GM21529 (cell line): ENCODE measurements around the gene CPEB3.
"Not testable (repeated sequence)": the region's sequence is repeated elsewhere in the genome, so short reads cannot be mapped to it uniquely, and the experiment has no call there.

Experiments used
- ATAC-seq: cut with Tn5 transposase; IDR thresholded peaks from one replicate; pipeline ENCODE4 v1.9.1; 2021; ENCODE audit not compliant: unreplicated experiment

CPEB3 gene

GRCh38 chr10:92216608-92217007 lies 74.3 kb downstream of the CPEB3 start:
- ATAC-seq: not testable (repeated sequence)

- not testable (repeated sequence) for ATAC-seq
Measured at GRCh38 chr10:92215222-92215621, 75.7 kb downstream of the CPEB3 start.

GRCh38 chr10:92213049-92213448 lies 77.8 kb downstream of the CPEB3 start:
- no peak for ATAC-seq

GRCh38 chr10:92208736-92209135 lies 82.1 kb downstream of the CPEB3 start:
- no peak for ATAC-seq

- no peak for ATAC-seq
Measured at GRCh38 chr10:92208157-92208720, 82.6 kb downstream of the CPEB3 start.

- ATAC-seq: no peak
Measured at GRCh38 chr10:92207061-92207460, 83.8 kb downstream of the CPEB3 start.

- ATAC-seq: no peak
Measured at GRCh38 chr10:92203919-92204623, 86.8 kb downstream of the CPEB3 start.

GRCh38 chr10:92202536-92202935 lies 88.3 kb downstream of the CPEB3 start:
- no peak for ATAC-seq

GRCh38 chr10:92200564-92200963 lies 90.3 kb downstream of the CPEB3 start:
- ATAC-seq: no peak

- peak; percentile 59 for ATAC-seq
Measured at GRCh38 chr10:92187101-92187500, 103.8 kb downstream of the CPEB3 start.

GRCh38 chr10:92184977-92185376 lies 105.9 kb downstream of the CPEB3 start:
- no peak for ATAC-seq

- no peak for ATAC-seq
Measured at GRCh38 chr10:92183199-92183598, 107.7 kb downstream of the CPEB3 start.

- ATAC-seq: no peak
Measured at GRCh38 chr10:92181575-92181974, 109.3 kb downstream of the CPEB3 start.

- ATAC-seq: no peak
Measured at GRCh38 chr10:92180399-92180798, 110.5 kb downstream of the CPEB3 start.

- no peak for ATAC-seq
Measured at GRCh38 chr10:92177546-92177945, 113.3 kb downstream of the CPEB3 start.

- no peak for ATAC-seq
Measured at GRCh38 chr10:92175164-92175563, 115.7 kb downstream of the CPEB3 start.

- ATAC-seq: no peak
Measured at GRCh38 chr10:92173996-92174395, 116.9 kb downstream of the CPEB3 start.

- no peak for ATAC-seq
Measured at GRCh38 chr10:92164036-92164696, 126.7 kb downstream of the CPEB3 start.

- no peak for ATAC-seq
Measured at GRCh38 chr10:92162541-92162940, 128.3 kb downstream of the CPEB3 start.

- ATAC-seq: no peak
Measured at GRCh38 chr10:92156874-92157773, 133.8 kb downstream of the CPEB3 start.

- ATAC-seq: no peak
Measured at GRCh38 chr10:92150823-92151222, 140.1 kb downstream of the CPEB3 start.
